ENCODE results near the gene NHERF2.
"Not testable (repeated sequence)": the region's sequence is repeated elsewhere in the genome, so short reads cannot be mapped to it uniquely, and the experiment has no call there.

Gene NHERF2

GRCh38 chr16:2028146-2028545, 1.4 kb downstream of the NHERF2 start:
- DNase-seq (ENCODE audit: low read depth in 2 of 2), result no peak

GRCh38 chr16:2028620-2029220, 2.0 kb downstream of the NHERF2 start:
- DNase-seq (ENCODE audit: low read depth in 2 of 2), result no peak

GRCh38 chr16:2029350-2029749, 2.6 kb downstream of the NHERF2 start:
- DNase-seq (ENCODE audit: low read depth in 2 of 2), result no peak

GRCh38 chr16:2030036-2030435, 3.3 kb downstream of the NHERF2 start:
- DNase-seq (ENCODE audit: low read depth in 2 of 2), result no peak

DNA sequence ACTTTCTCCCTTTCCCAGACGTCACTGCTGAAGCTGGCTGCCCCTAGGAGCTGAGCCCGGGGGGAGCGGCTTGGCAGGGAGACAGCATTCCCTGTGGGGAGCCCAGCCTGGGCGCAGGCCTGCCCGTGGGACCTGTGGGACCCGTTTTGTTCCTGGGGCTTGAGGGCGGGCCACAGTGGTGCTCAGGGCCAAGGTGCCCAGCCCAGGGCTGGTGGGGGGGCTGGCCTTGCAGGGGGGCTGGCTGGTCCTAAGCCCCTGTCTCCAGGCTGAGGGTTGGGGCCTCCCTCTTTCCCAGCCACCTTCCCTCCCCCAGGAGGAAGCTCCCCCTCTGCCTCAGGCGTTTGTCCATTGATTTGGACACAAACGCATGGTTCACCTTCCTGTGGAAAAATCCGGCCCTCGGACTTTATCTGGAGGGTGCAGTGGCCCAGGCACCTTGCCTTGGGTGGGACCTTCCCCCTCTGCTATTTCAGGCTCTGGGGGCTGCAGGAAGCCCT, 4.4 kb downstream of the NHERF2 start:
- no peak for DNase-seq (ENCODE audit: low read depth in 2 of 2)

GRCh38 chr16:2032285-2033056, 5.8 kb downstream of the NHERF2 start:
- no peak for DNase-seq (ENCODE audit: low read depth in 2 of 2)

DNA sequence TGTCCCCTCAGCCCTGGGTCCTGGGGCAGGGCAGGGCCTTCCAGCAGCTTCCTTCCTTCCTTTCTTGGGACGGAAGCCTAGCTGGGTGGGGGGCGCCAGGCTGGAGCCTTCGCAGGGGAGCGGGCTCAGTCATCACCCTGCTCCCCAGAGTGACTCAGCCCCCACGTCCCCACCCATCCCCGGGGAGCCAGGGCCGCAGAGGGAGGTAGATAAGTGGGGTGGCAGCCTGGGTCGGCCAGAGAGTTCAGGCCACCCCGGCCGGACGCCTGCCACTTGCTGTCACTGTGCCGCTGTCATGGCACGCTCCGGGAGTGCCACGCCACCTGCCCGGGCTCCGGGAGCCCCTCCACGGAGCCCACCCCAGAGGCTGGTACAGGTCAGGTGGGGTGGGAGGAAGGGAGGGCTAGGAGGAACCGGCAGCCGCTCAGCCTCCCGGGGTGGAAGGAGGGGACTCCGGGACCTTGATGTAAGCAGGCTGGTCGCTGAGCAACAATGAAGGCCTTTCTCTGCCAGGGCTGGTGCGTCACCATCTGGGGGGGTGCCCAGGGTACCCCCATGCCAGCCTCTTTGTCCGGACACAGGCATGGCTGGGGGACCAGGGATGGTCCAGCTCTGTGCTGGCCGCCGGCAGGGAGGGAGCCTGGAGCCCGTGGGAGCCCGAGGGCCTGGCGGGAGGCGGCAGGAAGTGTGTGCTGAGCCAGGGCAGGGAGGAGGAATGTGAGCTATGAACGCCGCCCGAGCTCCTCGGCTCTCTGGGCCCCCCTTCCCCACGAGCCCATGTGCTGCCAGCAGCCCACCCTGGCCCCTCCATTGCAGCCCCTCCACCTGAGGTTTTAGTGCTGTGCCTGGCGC, 6.6 kb downstream of the NHERF2 start:
- DNase-seq (ENCODE audit: low read depth in 2 of 2), result no peak

DNA sequence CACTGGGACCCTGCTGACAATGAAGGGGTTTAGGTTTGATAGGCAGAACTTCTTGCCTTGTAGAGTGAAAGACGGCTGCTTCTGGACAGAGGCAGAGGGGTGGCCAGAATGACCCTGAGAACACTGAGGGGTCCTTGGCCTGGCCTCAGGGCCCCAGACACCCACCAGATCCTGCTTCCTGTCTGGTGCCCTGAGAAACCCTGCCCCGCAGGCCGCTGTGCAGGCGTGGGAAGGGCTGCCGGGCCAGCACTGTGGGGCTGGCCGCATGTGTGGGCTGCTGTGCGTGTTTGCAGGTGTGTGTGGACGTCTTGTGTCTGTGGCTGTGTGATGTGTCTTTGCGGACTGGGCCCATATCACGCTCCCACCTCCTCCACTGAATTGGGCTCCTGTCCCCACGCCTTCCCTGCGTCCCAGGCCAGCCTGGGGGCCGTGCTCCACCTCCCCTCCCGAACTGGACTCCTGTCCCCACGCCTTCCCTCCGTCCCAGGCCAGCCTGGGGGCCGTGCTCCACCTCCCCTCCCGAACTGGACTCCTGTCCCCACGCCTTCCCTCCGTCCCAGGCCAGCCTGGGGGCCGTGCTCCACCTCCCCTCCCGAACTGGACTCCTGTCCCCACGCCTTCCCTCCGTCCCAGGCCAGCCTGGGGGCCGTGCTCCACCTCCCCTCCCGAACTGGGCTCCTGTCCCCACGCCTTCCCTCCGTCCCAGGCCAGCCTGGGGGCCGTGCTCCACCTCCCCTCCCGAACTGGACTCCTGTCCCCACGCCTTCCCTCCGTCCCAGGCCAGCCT, 7.4 kb downstream of the NHERF2 start:
- DNase-seq (ENCODE audit: low read depth in 2 of 2), result not testable (repeated sequence)

DNA sequence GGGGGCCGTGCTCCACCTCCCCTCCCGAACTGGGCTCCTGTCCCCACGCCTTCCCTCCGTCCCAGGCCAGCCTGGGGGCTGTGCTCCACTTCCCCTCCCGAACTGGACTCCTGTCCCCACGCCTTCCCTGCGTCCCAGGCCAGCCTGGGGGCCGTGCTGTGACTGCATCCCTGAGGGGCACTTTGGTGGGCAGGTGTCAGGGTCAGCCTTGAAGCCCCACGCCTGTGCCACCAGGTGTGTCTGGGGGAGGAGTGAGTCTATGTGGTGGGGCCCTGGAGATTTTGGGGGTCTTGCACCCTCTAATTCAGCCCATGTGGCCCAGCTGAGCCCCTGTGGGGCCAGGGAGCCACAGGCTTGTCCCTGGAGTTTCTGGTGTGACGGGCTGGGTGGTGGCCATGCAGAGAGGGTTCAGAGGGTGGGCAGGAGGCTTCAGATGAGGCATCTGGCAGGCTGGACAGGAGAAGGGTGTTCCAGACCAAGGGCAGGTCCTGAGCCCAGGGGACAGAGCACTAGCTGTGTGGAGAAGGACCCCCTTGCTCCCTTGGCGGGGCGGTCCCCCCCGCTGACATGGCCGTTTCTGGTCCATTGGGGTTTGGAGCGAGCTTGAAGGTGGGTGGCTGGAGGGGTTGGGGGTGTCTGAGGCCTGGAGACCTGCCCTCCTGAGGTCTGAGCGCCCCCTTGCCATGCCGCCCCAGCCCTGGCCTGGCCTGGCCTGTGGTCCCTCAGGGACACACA, 8.2 kb downstream of the NHERF2 start:
- DNase-seq (ENCODE audit: low read depth in 2 of 2), result no peak

DNA sequence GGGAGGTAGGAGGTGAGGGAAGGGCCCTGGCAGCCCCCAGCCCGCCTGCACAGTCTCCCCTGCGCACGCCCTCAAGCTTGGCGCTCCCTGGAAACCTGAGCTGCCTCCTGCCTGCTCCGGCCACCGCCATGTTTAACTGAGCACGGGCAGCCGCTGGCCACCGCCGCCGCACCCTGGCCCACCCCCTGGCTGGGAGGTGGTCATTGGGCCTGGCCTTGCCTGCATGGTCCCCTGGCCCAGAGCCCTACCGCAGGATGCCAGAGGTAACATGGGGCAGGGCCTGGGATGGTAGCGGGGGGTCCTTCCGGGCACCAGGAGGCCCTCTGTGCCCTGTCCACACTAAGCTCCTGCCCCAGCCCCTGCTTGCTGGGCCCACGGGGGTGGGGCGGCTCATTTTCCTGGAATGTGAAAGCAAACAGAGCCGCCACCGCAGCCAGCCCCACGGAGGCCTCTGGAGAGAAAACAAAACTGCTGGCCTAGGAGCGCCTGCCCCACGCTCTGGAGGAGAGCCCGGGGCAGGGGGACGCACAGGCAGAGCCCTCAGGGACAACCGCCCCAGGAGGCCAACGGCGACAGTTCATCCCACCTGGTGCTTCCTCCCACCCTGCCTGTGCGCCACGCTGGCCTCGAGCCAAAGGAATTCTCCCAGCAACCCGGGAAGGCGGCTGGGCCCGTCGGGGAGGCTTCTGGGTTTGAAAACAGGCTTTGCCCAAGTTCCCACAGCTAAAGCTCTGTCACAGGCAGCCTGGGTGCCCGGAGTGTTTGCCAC, 8.9 kb downstream of the NHERF2 start:
- no peak for DNase-seq (ENCODE audit: low read depth in 2 of 2)

DNA sequence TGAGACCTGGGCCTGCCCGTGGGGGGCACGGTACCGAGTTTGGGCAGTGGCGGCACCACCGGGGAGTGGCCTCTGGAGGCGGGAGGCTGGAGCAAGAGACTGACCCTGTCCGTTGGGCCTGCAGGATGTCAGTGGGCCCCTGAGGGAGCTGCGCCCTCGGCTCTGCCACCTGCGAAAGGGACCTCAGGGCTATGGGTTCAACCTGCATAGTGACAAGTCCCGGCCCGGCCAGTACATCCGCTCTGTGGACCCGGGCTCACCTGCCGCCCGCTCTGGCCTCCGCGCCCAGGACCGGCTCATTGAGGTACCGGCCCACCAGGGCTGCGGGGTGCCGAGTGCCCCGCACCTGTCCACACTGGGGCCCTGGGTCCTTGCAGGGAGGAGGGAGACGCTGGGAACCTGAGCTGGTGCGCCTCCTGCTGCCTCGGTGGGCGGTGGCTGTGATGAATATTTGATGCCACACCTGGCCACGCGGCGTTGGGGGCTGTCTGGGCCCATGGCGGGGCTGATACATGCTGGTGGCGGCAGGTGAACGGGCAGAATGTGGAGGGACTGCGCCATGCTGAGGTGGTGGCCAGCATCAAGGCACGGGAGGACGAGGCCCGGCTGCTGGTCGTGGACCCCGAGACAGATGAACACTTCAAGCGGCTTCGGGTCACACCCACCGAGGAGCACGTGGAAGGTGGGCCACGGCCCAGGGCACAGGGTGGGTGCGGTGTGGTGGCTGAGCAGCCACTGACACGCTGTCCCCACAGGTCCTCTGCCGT, 9.7 kb downstream of the NHERF2 start:
- no peak for DNase-seq (ENCODE audit: low read depth in 2 of 2)

- no peak for DNase-seq (ENCODE audit: low read depth in 2 of 2)
Observed at GRCh38 chr16:2037115-2037514, 10.4 kb downstream of the NHERF2 start.

- DNase-seq (ENCODE audit: low read depth in 2 of 2), result no peak
Observed at GRCh38 chr16:2037647-2038381, 11.1 kb downstream of the NHERF2 start.

DNA sequence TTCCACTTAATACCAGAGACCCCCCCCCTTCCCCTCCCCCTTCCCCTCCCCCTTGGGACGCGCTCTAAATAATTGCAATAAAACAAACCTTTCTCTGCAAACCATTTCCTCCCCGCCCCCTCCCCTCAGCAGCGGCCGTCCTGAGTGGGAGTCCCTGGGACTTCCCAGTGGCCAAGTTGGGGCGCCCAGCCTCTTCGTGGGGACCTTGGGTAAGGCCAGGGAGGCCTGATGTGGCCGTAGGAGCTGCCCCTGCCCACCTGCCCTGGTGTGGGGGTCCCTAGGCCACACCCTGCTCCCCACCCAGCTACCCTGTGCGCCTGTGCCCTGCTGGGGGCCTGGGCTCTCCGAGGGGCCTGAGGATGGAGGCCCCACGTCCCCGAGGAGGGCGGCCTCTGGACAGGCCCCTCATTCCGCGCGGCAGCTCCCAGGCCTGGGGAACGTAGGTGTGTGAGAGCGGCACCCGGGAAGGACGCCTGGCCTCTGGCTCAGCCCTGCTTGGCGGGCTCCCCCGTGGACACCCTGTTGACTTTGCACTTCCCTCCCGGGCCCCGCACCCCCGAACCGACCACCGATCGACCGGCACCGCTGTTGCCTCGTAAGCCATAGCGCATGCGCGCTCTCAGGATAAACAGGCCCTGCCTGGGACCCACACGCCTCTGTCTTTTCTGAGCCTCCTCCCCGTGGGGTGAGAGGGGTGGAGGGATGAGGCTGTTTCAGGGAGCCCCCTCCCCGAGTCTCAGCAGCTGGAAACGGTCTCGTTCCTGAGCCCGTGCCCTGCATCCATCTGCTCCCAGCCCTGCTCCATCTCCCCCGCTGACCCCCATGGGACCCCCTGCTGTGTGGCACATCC, 11.9 kb downstream of the NHERF2 start:
- no peak for DNase-seq (ENCODE audit: low read depth in 2 of 2)

- DNase-seq (ENCODE audit: low read depth in 2 of 2), result no peak
Observed at GRCh38 chr16:2039274-2040031, 12.8 kb downstream of the NHERF2 start.

- no peak for DNase-seq (ENCODE audit: low read depth in 2 of 2)
Observed at GRCh38 chr16:2040041-2040786, 13.5 kb downstream of the NHERF2 start.
